Neural progenitor cell (in vitro differentiated cells): Measurements from ENCODE around the gene ERMAP.

ENCODE experiments used
- CTCF ChIP-seq: fragments of 200-600 bp; sonication (generic); IDR thresholded peaks from 2 replicates; pipeline ENCODE4 v1.5.1; 2017; ENCODE audit warnings: antibody characterized with exemption, mild to moderate bottlenecking
- EZH2 ChIP-seq: fragments of 200-600 bp; sonication (generic); IDR thresholded peaks from 2 replicates; pipeline ENCODE4 v1.6.1; 2017; ENCODE audit warnings: antibody characterized with exemption, mild to moderate bottlenecking, moderate library complexity
- EZH2phosphoT487 ChIP-seq: fragments of 200-600 bp; sonication (generic); IDR thresholded peaks from 2 replicates; pipeline ENCODE4 v1.6.1; 2017; ENCODE audit warnings: antibody characterized with exemption

- TF ChIP-seq EZH2 (no peak), EZH2phosphoT487 (no peak), CTCF (no peak)
These were observed 33.0 kb downstream of the ERMAP start for GRCh38 chr1:42849944-42850343.
